GM19463 (cell line): ENCODE measurements around the gene CHAF1A.

Experiments used
- ATAC-seq: cut with Tn5 transposase; IDR thresholded peaks from one replicate; pipeline ENCODE4 v1.9.1; 2021; ENCODE audit warnings: mild to moderate bottlenecking, moderate library complexity; ENCODE audit not compliant: unreplicated experiment

Gene CHAF1A

DNA sequence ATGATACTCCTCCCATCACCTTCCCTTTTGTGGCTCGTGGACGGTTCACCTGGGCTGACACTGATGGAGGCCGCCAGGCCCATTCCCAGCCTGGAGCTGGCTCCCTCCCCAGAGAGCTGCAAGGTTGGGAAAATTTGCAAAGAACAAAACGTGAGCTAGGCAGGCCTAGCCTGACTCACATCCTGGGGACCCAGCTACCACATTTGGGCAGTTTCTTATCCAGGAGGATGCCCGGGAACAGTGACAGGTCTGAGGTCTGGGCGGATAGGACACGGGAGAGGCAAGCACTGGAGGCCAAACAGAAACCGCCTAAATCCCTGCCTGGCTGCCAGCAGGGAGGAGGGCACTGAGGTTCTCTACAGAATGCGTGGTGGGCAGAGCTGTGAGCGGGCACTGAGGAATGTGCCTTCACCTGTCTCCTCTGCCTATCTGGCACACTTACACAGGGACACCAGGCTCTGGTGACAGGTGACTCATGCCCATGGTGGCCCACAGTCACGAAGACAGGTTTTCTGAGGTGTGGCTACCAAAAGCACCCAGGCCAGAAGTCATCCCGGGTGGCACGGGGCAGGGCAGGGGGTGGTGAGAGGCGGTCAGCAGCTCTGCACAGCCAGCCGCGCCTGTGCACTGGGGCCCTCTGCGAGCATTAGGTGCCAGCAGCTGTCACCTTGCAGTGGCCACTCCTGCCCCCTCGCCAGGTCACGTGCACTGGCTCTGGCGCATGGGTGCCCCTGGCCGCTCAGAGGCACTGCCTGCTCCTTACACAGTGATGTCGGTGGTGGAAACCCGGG, 25.3 kb upstream of the CHAF1A start:
- no peak for ATAC-seq

GRCh38 chr19:4378886-4379285, 23.6 kb upstream of the CHAF1A start:
- no peak for ATAC-seq

DNA sequence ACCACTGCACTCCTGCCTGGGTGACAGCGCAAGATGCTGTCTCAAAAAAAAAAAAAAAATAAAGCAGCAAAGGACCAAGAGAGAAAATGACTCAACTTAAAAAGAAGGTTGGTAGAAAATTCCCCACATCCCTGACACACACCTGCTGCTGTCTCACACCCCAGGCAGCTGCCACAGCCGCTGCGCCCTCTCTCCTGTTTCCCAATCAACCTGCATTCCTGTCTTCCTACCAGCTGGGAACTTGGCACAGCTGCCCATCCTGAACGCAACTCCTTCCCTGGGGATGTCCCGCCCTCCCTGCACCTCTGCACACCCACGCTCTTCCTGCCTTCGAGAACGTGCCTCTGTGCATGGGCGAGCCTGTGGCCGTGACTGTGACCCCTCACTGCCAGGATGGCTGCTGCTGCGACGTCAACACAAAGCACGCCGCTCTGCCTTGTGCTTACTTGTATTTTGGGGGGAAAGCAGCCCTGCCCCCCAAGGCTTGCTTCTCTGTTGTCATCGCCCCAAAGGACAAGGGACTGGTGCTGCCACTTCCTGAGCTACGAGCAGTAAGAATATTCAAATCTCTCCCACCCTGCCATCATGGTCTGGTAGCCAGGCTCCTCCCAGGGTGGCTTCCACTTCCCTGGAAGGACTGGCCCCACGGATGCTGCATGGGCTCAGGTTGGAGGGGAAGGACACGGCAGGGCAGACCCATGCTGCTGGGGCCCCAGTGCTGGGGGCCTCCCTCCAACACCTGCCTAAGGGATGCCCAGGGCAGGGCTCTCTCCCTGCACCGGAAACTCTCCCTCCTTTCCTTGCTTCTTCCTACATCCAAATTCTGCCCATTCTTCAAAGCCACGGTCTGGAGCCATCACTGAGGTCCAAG, 22.8 kb upstream of the CHAF1A start:
- peak; percentile 36 for ATAC-seq

DNA sequence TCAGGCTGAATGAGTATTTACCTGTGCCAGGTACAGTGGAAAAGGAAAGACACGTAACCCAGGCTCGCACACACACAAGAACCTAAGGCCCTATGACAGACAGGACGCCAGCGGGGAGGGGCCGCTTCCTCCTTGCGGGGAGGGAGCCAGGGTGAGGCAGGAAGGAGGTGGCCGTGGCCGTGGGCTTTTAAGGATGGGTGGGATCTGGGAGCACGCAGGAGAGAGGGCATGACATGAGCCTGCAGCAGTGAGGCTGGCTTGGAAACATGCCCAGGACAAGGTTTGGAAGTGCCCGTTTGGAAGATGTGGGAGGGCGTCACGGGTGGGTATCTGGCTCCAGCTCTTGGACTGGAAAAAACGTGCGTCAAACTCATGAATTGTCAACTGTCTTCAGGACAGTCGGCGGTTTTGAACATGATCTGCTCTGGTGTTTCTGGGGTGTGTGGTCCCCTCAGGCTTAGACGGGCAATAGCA, 22.1 kb upstream of the CHAF1A start:
- ATAC-seq: no peak

- ATAC-seq: no peak
These were observed 17.0 kb upstream of the CHAF1A start for GRCh38 chr19:4385291-4386040.

DNA sequence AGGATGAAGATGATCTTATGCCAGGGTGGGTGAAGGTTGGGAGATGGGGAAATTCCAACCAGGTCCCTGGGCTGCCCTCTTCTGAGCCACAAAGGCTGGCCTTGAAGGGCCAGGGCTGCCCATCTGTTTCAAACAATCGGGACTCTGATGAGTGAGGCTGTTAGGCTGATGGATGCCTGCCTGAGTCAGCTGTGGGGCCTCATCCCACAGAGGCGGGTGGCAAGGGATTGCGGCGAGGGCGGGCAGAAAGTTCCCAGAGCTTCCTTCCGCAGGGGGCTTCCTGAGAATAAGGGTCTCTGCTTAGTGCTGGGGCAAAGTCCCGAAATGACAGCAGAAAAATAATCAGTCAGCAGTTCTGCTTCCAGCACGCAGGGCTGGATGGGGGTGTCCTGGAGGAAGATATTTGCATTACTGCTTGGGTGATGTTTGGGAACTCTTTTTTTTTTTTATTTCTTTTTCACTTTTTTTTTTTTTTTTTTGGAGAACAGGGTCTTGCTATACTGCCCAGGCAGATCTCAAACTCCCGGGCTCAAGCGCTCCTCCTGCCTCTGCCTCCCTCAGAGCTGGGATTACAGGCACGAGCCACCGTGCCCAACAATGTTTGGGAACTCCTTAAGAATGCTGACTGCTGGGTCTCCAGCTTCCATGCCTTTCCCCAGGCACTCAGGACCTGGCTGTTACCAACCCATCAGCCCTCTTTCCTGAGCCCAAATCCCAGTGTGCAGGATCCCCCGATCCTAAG, 16.2 kb upstream of the CHAF1A start:
- no peak for ATAC-seq

- ATAC-seq: no peak
These were observed 13.9 kb upstream of the CHAF1A start for GRCh38 chr19:4388337-4389063.

DNA sequence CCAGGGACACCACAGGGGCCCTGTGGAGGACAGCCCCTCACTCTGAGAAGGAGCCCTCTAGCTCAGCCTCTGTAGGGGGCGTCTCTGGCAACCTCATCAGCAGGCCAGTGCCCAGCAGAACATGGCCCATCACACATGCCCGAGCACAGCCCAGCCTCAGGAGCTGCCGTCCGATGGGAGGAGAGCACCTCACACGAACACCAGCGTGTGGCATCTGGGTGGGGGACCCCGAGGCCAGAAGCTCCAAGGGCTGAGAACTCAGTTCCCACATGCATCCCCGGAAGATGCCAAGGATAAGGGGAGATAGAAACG, 13.4 kb upstream of the CHAF1A start:
- no peak for ATAC-seq

DNA sequence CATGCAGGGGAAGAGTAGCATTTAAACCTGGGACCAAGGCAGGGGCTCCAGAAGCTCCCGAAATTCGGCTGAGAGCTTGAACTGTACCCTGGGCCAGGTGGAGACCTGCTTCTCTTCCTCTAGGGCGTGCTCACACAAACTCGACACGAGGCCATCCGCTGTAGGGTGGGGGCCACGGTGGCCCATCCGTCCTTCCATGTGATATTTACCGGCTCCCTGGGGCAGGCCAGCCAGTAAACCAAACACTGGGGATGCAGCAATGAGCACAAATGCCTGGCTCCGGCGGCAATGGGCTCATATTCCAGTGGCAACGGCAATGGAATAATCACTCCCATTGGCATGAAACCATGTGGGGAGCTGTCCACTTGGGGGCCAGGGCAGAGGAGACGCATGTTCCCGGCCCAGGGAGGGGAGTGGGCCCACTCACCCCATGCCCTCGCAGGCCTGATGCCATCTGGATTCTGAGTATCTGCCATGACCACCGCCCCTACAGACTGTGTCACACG, 12.9 kb upstream of the CHAF1A start:
- ATAC-seq: no peak

GRCh38 chr19:4390017-4390566, 12.3 kb upstream of the CHAF1A start:
- no peak for ATAC-seq

- ATAC-seq: no peak
These were observed 11.7 kb upstream of the CHAF1A start for GRCh38 chr19:4390567-4391305.

- no peak for ATAC-seq
These were observed 11.1 kb upstream of the CHAF1A start for GRCh38 chr19:4391306-4391693.

GRCh38 chr19:4391701-4392483, 10.5 kb upstream of the CHAF1A start:
- ATAC-seq: no peak

GRCh38 chr19:4393947-4394590, 8.4 kb upstream of the CHAF1A start:
- ATAC-seq: no peak

DNA sequence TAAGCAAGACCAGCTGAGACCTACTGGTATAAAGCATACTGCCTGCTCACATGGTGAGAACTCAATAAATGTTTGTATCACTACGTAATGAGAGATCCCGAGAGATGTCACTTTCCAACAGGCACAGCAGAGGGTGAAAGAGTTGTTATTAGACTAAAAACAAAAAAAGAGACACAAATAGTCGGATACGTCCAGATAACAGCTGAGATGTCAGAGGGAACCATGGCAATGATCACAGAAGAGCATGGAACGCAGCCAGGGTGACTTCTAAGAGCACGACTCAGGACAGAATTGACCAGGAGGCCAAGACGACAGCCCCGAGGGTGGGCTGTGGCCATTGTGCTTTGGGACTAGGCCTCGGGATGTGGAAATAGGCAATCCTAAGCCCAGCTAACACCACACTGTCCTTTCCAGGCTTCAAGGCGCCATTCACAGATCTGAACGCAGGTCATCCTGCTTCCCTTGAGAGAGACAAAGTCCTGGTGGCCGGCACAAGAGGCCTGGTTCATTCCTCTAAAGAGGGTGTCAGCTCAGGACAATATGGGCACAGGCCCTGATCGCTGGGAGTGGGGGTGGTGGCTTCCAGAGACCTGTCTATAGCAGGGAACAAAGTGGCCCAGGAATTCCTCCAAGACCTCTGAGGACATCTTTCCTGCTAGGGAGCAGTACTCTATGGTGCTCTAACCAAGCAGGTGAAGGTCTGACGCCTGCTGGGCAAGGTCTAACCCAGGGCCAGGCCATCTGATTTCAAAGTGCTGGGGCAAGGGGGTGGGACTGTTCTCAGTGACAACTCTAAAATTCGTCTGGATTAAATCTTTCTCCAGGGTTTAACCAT, 5.3 kb upstream of the CHAF1A start:
- no peak for ATAC-seq

GRCh38 chr19:4399812-4400134, 2.7 kb upstream of the CHAF1A start:
- ATAC-seq: no peak
